DMS79 (cell line): ENCODE data around the gene RPL18A.
A peak's percentile ranks its signal among the peaks of the same experiment; 100 is the strongest.

Experiments
- DNase-seq: peaks from one replicate; lab custom pipeline; 2025; lab: John Stamatoyannopoulos, UW

Gene RPL18A

DNA sequence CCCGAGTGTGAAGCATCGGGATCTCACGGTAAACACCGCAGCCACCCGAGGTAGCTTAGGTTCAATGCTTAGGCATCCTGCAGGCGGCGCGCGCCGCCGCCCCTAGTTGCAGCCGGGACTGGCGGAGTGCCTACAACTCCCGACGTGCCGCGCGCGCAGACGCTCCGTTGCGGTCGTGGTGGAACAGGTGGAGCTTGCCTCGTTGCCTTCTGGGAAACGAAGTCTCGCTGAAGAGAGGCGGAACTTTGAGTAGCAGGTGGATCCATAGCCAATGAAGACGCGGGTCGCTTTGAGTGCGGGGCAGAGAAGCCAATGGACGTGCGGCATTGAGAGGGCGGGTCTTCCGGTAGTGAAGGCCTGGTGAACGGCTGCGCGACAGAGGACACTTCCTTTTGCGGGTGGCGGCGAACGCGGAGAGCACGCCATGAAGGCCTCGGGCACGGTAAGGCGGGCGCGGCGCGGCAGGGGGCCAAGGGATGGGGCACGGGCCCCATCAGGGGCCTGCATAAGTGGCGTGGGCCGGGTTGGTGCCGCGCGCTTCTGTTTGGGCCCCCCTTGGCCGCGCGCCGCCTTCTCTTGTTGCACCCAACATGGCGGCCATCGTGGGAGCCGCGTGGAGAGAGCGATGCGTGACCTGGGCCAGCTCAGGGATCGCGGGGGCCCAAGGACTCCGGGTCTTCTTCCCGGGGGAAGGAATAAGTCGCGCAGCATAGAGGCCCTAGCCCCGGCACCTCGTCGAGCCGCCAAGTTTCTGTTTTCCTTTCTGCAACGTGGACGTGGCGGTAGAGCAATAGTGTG lies at the start of gene RPL18A:
TSS of gene RPL18A (plus strand) at position 378 of the 798 bp plus-strand sequence. CDS start at position 425, 47 bp downstream.
- peak; percentile 99 for DNase-seq

DNA sequence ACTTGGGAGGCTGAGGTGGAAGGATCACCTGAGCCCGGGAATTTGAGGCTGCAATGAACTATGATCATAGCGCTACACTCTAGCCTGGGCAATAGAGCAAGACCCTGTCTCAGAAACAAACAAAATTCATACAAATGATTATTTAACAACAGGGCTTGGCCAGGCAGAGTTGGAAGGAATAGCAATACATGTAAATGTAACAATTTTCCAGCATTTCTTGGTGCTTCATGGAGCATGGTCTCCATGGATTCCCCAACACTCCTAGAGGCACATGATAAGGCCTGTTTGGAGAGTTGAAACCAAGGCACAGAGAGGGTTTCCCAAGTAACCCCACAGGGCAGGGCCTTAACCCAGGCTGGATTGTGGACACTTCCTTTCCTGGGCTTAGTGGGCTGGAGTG lies 48.6 kb upstream of the RPL18A start:
- DNase-seq, result no peak

DNA sequence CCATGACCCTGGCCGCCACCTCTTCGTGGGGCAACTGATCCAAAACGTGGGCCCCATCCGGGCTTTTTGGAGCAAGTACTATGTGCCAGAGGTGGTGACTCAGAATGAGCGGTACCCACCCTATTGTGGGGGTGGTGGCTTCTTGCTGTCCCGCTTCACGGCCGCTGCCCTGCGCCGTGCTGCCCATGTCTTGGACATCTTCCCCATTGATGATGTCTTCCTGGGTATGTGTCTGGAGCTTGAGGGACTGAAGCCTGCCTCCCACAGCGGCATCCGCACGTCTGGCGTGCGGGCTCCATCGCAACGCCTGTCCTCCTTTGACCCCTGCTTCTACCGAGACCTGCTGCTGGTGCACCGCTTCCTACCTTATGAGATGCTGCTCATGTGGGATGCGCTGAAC lies 48.0 kb upstream of the RPL18A start:
- no peak for DNase-seq

DNA sequence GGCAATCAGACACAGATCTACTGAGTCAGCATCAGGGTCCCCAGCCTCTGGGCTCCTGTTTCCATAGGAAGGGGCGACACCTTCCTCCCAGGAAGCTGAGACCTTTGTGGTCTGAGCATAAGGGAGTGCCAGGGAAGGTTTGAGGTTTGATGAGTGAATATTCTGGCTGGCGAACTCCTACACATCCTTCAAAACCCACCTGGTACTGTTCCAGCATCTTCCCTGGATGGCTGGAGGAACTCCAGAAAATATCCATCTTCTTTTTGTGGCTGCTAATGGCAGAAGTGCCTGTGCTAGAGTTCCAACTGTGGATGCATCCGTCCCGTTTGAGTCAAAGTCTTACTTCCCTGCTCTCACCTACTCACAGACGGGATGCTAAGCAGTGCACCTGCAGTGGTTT lies 47.6 kb upstream of the RPL18A start:
- no peak for DNase-seq

DNA sequence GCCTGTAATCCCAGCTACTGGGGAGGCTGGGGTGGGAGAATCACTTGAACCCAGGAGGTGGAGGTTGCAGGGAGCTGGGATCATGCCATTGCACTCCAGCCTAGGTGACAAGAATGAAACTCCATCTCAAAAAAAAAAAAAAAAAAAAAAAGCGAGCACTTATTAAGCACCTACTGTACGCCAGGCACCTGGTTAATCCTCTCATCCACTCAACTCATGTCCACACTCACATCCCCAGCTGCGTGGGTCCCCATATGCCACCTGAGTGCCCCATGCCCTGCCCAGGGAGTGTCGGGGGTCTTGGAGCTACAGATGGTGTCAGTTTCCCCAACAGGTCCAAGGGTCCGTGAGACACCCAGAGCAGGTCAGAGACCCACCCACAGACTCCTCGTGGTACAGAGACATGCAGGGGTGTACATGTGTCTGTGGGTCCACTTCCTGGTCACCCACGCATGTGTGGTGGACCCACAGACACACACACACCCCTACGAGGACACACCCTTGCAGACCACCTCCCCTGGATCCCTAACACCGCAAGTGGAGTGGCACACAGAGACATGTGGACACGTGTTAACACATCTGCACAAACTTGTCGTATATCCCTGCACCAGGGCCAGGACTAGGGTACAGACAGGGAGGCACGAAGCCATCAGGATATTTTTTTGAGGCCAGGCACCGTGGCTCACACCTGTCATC lies 41.9 kb upstream of the RPL18A start:
- no peak for DNase-seq

DNA sequence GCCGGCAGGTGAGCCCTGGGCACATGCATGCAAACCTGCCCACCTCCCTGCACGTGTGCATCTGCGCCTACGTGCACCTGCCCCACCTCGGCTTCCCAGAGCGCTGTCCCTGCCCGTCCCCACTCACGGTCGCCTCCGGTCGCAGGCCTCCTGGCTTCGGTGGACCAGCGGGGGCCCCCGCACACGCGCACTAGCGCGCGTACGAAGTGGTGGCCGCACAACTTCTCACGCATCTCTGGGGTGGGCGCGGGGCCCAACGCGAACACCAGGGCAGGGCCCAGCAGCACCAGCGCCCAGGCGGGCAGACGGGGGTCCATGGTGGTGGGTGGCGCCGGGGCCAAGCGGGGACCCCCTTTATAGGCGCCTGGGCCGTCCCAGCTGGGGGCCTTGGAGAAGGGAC lies 38.5 kb upstream of the RPL18A start, which contains the start of gene INSL3:
TSS of gene INSL3 (minus strand) at position 330 of the 400 bp plus-strand sequence. CDS start at position 317, 13 bp downstream.
- no peak for DNase-seq

DNA sequence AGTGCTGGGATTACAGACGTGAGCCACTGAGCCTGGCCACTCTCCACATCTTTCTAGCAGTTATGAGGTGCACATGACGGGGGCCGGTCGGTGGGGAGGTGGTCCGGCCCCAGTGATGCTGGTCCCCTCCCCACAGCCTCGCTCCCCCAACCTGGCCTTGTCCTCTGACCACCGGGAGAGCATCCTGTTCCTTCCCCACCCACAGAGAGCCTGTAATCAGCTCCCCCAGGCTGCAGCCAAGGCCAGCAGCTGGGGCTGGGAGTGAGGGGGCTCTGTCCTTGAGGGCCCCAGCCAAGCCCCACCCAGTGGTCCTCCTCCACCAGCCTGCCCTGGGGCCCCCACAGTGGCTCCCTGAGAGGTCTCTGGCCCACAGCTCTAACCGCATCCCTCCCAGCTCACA lies 35.4 kb upstream of the RPL18A start:
- DNase-seq, result no peak

DNA sequence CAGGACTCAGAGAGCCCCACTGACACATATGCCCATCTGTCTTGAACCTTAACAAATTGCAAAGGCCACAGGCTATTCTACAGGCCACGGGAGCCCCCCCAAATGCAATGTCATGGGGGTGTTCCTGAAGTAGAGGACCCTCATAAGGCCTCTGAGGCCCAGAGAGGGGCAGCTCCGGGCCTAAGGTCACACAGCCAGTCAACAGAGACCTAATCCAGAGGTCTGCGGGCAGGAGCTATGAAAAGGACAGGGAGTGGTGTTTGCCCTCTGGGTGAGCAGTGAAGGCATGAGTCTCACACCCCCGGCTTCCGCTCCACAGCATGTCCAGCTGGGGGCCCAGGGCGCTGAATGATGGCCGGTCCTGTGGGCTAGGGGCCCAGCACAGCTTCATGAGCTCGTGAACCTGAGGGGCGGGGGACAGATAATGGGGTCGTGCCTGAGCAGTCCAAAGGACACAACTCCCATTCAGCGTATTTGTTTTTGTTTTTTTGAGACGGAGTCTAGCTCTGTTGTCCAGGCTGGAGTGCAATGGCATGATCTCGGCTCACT lies 33.1 kb upstream of the RPL18A start:
- no peak for DNase-seq

DNA sequence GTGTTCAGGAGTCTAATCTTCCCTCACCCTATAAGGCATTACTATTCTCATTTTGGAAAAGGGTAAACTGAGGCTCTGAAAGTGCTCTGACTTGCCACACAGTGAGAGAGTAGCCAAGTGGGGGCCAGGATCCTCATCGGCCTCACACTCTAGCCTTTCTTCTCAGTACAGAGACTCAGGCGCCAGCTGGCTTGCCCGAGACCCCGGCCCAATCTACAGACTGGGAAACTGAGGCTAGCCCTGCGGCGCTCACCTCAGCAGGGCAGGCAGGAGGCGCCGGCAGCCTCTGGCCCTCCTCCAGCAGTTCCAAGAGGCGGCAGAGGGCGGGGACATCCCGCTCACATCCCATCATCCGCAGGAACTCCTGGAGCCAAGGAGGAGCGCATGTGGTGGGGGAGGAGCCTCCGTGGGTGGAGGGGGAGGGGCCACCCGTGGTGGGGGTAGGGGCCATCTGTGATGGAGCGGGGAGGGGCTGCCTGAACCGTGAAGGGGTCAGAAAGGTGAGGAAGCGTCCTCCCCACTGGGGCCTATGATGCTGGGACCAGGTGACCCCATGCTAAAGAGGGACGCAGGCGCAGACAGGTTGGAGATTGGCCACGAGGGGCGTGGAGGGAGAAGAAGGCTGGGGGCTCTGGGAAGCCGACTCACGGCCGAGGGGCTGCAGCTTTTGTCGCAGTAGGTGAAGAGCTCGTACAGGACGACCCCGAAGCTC lies 29.7 kb upstream of the RPL18A start:
- DNase-seq, result peak; percentile 7

DNA sequence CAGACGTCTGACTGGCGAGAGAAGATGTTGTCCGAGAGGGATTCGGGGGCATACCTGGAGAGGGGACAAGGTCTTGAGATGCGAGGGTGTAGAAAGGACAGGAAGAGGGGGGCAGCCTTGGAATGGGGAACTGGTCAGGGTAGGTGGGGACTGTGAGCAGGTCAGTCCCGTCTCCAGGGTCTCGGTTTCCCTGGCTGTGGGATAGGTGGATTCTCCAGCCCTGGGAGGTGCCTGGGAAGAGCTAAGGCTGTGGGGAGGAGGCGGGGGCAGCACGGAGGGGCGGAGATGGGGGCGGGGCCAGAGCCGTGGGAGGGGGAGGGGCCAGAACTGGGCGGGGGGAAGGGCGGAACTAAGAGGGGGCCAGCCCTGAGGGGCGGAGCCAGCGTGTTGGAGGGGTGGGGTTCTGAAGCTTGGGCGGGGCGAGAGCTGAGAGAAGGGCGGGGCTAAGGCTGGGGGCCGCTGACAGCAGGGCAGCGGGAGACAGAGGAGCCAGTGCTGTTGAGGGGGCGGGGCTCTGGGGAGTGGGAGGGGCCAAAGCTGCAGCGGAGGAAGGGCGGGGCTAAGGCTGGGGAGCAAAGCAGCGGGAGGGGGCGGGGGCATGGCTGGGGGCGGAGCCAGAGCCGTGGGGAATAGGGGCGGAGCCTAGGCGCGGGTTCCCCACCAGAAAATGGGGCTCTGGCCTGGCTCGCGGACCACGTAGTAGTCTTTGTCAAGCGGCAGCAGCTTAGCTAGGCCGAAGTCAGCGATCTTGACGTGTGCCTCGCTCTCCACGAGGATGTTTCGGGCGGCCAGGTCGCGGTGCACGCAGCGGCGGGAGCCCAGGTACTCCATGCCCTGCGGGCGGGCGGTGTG lies 28.9 kb upstream of the RPL18A start:
- no peak for DNase-seq

DNA sequence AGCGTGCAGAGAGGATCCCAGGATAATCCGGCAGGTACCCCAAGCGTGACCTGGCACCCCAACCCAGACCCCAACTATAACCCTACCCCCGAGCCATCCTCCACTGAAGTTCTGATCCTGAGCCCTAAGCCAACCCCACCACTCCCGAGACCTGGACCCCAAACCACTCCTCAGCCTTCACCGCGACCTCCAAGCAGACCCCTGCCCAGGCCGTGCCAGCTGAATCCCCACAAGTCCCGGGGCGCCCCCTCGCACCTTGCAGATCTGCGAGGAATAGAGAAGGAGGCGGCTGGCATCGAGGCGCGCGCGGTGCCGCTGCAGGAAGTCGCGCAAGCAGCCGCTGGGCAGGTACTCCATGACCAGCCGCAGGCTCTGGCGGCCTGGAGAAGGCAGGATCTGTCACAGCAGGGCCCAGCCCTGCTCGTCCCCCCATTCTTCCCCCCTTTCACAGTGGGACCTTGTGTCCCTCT lies 28.3 kb upstream of the RPL18A start:
- DNase-seq, result no peak

DNA sequence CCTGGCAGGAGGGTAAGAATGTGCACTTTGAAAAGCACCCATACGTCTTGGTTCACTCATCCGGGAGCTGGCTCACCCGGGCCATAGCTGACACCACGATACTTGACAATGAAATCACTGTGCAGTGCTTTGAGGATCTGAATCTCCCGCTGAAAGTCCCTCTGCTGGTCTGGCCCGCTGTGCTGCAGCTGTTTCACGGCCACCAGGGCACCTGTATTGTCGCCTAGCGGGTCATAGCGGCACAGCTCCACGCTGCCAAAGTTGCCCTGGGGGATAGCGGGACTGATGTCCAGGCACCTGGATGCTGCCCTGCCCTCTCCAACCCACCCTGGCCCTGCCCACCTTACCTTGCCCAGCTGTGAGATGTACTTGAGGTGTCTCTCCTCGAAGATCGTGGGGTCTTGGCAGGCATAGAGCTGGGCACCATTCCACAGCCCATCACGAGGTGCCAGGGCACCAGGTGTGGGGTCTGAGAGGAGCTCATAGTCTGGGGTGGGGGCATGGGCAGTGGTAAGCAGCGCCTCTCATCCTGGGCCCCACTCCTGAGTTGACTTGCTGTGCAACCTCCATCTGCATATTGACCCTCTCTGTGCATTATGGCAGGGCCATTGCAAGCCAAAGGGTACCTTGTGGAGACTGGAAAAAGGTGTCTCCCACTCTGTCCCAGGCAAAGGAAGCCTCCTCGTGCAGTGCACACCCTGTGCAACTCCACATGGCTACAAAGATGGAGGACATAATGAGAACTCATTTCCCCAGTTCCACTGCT lies 27.1 kb upstream of the RPL18A start:
- DNase-seq, result no peak

DNA sequence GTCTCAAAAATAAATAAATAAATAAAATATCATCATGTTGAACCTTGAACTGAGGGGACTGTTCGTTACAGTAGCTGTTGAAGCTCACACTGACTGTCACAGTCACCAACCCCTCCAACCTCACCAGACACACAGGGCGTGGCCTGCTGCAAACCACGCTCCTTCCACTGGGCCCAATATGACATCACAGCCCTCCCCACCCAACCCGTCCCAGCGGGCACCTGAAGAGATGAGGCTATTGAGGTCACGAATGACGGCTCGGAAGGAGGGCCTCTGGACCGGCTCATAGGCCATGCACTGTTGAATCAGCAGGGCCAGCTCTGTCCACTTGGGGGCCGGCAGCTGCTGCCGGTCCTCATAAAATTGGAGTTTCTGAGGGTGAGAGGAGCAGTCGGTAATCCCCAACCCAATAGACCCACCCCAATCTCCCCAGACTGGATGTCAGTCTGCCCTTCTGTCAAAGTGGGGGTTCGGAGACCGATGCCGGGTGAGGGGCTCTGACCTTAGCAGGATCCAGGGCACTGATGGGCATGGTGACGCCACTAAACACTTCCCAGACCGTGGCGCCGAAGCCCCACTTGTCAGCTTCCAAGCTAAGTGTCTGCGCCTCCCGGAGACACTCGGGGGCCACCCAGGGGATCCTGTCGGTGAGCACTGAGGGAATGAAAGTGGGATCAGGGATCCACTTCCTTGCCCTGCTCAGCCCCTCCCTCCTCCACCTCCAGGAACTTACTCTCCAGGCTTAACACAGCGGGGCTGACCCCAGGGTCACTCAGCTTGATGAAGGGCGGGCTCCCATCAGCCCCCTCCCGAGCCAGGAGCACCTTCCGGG lies 25.1 kb upstream of the RPL18A start:
- DNase-seq, result no peak

DNA sequence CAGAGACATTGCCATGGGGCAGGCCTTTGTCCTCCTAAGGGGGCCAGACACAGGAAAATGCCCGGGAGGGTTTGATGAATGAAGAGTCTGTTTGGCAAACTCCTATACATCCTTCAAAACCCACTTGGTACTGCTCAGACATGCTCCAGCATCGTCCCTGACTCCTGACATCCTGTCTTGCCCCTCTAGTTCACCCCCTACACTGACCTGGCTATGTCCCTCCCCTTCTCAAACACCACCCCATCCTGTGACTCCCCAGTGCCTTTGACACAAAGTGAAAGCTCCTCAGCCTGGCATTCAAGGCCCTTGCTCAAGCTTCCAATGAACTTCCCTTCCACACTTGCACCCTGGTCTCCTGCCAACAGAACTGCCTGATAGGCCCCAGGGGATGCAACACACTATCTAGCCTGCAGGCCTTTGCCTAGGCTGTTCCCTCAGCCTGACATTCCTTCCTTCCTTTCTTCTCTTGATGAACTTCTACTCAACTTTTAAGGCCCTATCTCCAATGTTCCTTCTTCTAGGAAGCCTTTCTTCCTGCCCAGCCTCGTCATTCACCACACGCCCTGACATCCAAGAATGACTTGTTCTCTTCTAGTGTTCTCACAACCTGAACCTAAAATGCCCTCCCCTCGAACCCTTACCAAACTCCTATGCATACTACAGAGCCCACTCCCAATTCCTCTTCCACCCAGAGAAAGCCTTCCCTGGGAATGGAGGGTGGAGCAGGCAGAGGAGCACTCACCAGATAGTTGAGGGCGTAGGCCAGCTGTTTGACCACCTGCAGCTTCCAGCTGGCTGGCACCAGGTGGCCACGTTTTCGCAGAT lies 24.3 kb upstream of the RPL18A start:
- no peak for DNase-seq

DNA sequence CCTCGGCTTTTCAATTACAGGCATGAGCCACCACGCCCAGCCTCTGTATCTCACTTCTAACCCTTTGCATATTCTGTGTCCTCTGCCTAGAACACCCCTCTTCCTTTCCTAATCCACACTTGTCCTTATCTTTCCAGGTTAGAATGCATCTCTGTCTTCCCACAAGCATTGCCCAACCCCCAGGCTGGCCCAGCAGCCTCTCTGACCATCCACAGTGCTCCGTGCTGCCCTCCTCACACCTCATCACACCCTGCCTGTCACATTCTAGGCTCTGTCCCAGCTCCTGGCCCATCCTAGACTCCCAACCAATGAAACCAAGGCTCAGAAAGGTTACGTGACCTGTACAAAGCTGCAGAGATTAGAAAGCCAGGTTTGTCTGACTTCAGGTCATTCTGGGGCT lies 23.2 kb upstream of the RPL18A start:
- no peak for DNase-seq

DNA sequence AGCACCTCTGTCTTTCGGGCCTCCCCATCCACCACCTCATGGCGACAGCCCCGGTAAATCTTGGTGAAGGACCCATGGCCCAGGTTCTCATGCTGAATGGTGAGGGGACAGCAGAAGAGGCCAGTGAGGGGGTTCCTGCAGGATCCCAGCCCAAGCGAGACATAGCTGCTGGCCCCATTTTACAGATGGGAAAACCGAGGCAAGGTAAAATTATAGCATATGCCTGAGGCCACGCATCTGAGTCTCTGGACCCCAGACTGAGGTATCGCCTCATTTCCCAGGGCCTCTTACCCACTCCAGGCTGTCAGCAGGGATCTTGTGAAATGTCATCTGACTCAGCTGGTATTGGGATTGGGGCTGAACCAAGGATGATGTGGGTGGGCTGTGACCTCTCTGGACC lies 21.7 kb upstream of the RPL18A start:
- DNase-seq, result no peak

DNA sequence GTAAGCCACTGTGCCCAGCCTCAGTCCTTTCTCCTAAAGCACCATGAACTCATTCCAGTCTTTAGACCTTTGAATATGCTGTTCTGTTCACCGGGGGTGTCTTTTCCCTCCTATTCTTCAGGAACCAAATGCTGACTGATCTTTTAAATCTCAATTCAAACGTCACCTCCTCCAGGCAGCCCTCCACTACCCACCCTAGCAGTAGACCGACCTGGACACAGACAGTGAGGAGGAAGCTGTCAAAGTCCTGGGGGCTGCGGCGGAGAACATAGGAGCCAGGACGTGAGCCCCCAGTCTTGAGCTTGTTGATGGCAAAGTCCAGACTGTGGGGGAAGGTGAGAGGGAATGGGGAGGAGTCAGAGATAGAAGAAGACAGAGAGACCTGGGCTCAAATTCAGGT lies 19.7 kb upstream of the RPL18A start:
- DNase-seq, result no peak

DNA sequence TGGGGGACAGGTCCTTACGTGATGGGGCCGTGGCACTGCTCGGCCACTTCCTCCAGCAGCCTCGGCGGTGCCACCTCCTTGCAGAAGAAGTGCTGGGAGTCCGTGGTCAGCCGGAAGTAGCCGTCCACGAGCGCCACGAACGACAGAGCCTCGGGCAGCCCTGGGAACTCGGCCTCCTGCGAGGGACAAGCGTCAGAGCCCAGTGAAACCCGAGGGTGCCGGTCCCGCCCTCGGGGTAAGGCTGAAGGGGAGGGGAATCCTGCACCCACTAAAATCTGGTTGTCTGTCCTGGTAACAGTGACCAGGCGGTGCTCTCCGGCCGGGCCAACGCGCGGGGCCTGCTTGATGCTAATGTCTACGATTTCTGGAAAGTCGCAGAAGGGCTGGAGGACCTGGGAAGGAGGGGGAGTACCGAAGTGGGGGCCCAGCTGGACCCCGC lies 18.3 kb upstream of the RPL18A start:
- DNase-seq, result no peak
